Fibroblast of lung (primary cell): ENCODE measurements around the gene PRSS21.

Experiments used
- CTCF ChIP-seq, 2 donors: IDR thresholded peaks in 1 of 2; conservative IDR thresholded peaks in 1 of 2; 1 replicate in 1 of 2; 2 replicates in 1 of 2; pipeline ENCODE4 v1.5.1; 2011 to 2012; ENCODE audit warnings: low read length in 2 of 2, control low read depth in 1 of 2, inconsistent platforms in 1 of 2, low read depth in 1 of 2, mild to moderate bottlenecking in 1 of 2
- EZH2 ChIP-seq: IDR thresholded peaks from 2 replicates; pipeline ENCODE4 v1.5.1; 2012; ENCODE audit warnings: low read length, control low read depth, mild to moderate bottlenecking; ENCODE audit errors: missing control alignments

- no peak for TF ChIP-seq CTCF (conservative IDR thresholded peaks at IDR 0.05 in 1 of 2, IDR thresholded peaks at IDR 0.05 in 1 of 2; ENCODE audit: low read depth in 1 of 2, low read length in 2 of 2)
- TF ChIP-seq EZH2: no peak
These were observed 39.1 kb downstream of the PRSS21 start for GRCh38 chr16:2856061-2856670.
